Activated T-cell treated with anti-CD3 and anti-CD28 coated beads, Interleukin-2, amount 50 U/mL, for 1 hour (primary cell): ENCODE data around the gene SPRY1.

Experiments
- DNase-seq: peaks from one replicate; pipeline ENCODE4 v3.0.0-alpha.2; 2020

Gene SPRY1

DNA sequence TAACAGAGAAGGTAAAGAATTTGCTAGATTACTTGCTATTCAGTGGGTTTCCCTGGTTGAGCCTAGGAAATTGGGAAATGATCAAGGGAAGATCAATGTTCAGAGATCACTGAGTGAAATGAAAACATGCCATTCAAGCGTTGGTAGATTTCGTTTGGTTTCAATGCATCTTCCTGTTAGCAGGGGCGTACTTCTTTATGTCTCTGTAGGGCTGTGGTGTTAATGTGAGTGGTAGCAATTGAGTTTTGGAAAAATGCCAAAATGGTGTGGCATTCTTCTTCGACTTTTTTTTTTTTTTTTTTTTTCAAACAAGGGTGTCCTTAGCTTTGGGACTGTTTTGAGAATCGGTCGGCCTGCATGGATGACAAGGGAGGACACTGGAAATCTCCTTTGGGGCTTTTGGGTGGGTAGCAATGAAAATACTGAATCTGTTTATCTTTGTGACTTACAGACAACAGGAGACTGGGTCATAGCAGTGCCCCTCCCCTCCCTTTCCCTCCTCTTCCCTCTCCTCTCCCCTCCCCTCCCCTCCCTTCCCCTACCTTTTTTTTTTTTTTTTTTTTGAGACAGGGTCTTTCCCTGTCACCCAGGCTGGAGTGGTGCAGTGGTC lies 50.4 kb downstream of the SPRY1 start:
- DNase-seq = no peak

GRCh38 chr4:123449362-123449761 lies 52.8 kb downstream of the SPRY1 start:
- DNase-seq = no peak

DNA sequence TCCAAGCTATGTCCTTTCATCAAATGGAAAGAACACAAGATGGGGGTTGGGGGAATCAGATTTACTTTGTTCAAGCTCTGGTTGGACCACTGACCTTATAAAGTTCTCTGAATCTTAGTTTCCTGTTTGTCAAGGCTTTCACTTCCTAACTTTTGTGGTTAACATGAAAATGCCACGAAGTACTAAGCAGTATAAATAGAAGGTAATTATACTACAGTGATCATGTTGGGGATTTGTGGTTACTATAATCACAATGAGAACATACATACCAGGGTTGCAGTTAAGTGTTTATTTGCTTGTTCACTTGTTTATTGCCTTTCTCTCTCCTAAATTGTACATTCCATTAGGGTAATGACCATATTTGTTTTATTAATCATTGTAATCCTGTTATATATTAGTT lies 53.2 kb downstream of the SPRY1 start:
- DNase-seq = no peak

DNA sequence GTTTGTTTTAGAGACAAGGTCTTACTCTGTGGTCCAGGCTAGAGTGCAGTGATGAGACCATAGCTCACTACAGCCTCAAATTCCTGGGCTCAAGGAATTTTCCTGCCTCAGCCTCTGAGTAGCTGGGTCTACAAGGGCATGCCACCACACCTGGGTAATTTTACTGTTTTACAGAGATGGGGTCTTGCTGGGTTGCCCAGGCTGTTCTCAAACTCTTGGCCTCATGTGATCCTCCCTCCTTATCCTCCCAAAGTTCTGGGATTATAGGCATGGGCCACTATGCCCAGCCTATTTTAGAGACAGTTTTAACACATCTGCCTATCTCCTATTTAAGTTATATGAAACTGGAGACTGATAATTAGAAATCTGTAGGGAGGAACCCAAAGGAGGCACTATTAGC lies 53.8 kb downstream of the SPRY1 start:
- DNase-seq = no peak

GRCh38 chr4:123452616-123453015 lies 56.0 kb downstream of the SPRY1 start:
- no peak for DNase-seq

GRCh38 chr4:123453061-123453680 lies 56.6 kb downstream of the SPRY1 start:
- no peak for DNase-seq
